ENCODE data around the gene RNF113B. TPM values are rescaled to one million over a fixed set of nuclear protein-coding genes. Genes with fewer than 3 reads are reported as not detected.

The RNF113B gene
- total RNA-seq, 1 donor from 2014 or later, result not detected

- Histone ChIP-seq H3K4me3 (no peak overlapping the region), H3K4me1 (peaks cover 32% of the 10 kb centered on the region), H3K27ac (replicated peaks) (no peak overlapping the region), H3K9me3 (replicated peaks) (no peaks in the 10 kb centered on the region), H3K36me3 (no peaks in the 10 kb centered on the region), H3K27me3 (ENCODE audit: low read depth) (no peaks in the 10 kb centered on the region)
- no peak for TF ChIP-seq CTCF (IDR thresholded peaks at IDR 0.05; ENCODE audit: borderline replicate concordance)
- intact Hi-C loops (cut with micrococcal nuclease), result no loop called here
- DNase-seq, result no peak
Observed at GRCh38 chr13:98214008-98214643, 37.1 kb upstream of the RNF113B start.

GRCh38 chr13:98213354-98213753, 36.3 kb upstream of the RNF113B start:
- no peaks in the 10 kb centered on the region for H3K36me3 ChIP-seq
- H3K27me3 ChIP-seq (ENCODE audit: low read depth), result no peaks in the 10 kb centered on the region
- no peak for DNase-seq
- TF ChIP-seq CTCF (IDR thresholded peaks at IDR 0.05; ENCODE audit: borderline replicate concordance), result no peak
- intact Hi-C loops (cut with micrococcal nuclease), result no loop called here
- no peak overlapping the region for H3K4me3 ChIP-seq
- H3K9me3 ChIP-seq (replicated peaks), result no peaks in the 10 kb centered on the region
- no peak overlapping the region for H3K27ac ChIP-seq (replicated peaks)
- peaks cover 32% of the 10 kb centered on the region for H3K4me1 ChIP-seq

GRCh38 chr13:98212763-98213162, 35.7 kb upstream of the RNF113B start:
- intact Hi-C loops (cut with micrococcal nuclease), result no loop called here
- no peak for TF ChIP-seq CTCF (IDR thresholded peaks at IDR 0.05; ENCODE audit: borderline replicate concordance)
- H3K4me1 ChIP-seq, result peaks cover 32% of the 10 kb centered on the region
- H3K9me3 ChIP-seq (replicated peaks), result no peaks in the 10 kb centered on the region
- no peaks in the 10 kb centered on the region for H3K36me3 ChIP-seq
- H3K27ac ChIP-seq (replicated peaks), result no peak overlapping the region
- no peaks in the 10 kb centered on the region for H3K27me3 ChIP-seq (ENCODE audit: low read depth)
- DNase-seq, result no peak
- no peak overlapping the region for H3K4me3 ChIP-seq

- DNase-seq, result no peak
- intact Hi-C loops (cut with micrococcal nuclease), result no loop called here
- Histone ChIP-seq H3K27me3 (ENCODE audit: low read depth) (no peaks in the 10 kb centered on the region), H3K9me3 (replicated peaks) (peaks cover 23% of the 10 kb centered on the region), H3K36me3 (no peaks in the 10 kb centered on the region), H3K4me3 (no peak overlapping the region), H3K27ac (replicated peaks) (no peak overlapping the region), H3K4me1 (peaks cover 13% of the 10 kb centered on the region)
- no peak for TF ChIP-seq CTCF (IDR thresholded peaks at IDR 0.05; ENCODE audit: borderline replicate concordance)
Observed at GRCh38 chr13:98208606-98209005, 31.5 kb upstream of the RNF113B start.

GRCh38 chr13:98207416-98207815, 30.3 kb upstream of the RNF113B start:
- Histone ChIP-seq H3K27ac (replicated peaks) (peak overlapping the region; percentile 9), H3K4me1 (peaks cover 12% of the 10 kb centered on the region), H3K27me3 (ENCODE audit: low read depth) (no peaks in the 10 kb centered on the region), H3K4me3 (no peak overlapping the region), H3K9me3 (replicated peaks) (peaks cover 30% of the 10 kb centered on the region), H3K36me3 (no peaks in the 10 kb centered on the region)
- no peak for TF ChIP-seq CTCF (IDR thresholded peaks at IDR 0.05; ENCODE audit: borderline replicate concordance)
- intact Hi-C loops (cut with micrococcal nuclease), result no loop called here
- DNase-seq, result no peak

All from left ventricle myocardium inferior (tissue), 1 donor.